Measurements from ENCODE around the gene SYCE1.
"Not testable (repeated sequence)": the region's sequence is repeated elsewhere in the genome, so short reads cannot be mapped to it uniquely, and the experiment has no call there.

The SYCE1 gene

DNA sequence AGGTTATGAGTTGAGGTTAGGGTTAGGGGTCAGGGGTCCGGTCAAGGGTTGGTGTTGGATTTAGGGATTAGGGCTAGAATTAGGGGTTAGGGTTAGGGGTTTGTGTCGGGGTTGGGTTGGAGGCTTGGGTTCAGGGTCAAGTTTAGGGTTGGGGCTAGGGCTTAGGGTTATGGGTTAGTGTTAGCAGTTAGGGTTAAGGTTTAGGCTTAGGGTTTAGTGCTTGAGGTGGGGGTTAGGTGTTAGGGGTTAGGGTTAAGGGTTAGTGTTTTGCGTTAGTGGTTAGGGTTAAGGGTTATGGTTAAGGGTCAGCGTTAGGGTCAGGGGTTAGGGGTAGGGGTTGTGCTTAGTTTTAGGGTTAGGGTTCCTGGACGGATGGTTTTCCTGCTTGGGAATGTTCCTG lies 1.7 kb upstream of the SYCE1 start:
- H3K27ac ChIP-seq, result no peak overlapping the region
- TF ChIP-seq, protein P1, sequence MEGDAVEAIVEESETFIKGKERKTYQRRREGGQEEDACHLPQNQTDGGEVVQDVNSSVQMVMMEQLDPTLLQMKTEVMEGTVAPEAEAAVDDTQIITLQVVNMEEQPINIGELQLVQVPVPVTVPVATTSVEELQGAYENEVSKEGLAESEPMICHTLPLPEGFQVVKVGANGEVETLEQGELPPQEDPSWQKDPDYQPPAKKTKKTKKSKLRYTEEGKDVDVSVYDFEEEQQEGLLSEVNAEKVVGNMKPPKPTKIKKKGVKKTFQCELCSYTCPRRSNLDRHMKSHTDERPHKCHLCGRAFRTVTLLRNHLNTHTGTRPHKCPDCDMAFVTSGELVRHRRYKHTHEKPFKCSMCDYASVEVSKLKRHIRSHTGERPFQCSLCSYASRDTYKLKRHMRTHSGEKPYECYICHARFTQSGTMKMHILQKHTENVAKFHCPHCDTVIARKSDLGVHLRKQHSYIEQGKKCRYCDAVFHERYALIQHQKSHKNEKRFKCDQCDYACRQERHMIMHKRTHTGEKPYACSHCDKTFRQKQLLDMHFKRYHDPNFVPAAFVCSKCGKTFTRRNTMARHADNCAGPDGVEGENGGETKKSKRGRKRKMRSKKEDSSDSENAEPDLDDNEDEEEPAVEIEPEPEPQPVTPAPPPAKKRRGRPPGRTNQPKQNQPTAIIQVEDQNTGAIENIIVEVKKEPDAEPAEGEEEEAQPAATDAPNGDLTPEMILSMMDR (conservative IDR thresholded peaks at IDR 0.05), result no peak

DNA sequence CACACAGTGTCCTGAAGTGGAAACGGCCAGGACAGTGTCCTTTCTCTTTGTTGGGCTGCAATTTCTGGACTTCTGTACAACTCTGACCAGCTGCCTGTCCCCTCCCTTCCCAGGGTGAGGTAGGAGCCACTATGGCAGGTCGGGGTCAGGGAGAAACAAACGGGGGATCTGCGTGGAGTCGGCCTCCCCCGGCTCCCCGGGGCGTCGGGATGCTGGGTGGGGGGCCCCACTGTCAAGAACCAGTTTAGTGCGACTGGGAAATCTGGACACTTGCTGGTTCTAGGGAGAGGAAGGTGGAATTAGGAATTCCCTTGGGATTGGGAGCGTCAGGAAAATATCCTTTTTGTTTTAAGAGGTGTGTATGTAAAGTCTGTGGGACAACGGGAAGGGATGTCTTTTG lies 567 bp downstream of the SYCE1 start:
- no peak overlapping the region for H3K27ac ChIP-seq
- TF ChIP-seq, protein P1 (conservative IDR thresholded peaks at IDR 0.05), result no peak

DNA sequence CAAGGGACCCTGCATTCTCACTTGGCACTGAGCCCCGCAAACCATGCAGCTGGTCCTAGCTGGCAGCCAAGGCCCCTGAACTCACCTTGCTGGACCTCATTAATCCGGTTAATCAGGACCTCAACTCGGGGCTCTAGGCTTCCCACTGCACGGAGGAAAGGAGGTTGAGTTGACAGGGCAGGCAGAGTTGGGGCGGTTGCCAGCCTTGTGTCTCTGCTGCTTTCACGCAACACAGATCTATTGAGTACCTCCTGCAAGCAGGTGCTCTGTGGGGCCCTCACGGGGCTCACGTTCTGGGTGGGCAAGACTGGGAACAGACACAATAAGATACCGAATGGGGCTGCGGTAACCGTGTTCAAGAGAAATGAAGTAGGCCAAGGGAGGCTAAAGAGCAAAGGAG lies 6.2 kb downstream of the SYCE1 start:
- TF ChIP-seq, protein P1 (conservative IDR thresholded peaks at IDR 0.05), result no peak
- no peak overlapping the region for H3K27ac ChIP-seq

DNA sequence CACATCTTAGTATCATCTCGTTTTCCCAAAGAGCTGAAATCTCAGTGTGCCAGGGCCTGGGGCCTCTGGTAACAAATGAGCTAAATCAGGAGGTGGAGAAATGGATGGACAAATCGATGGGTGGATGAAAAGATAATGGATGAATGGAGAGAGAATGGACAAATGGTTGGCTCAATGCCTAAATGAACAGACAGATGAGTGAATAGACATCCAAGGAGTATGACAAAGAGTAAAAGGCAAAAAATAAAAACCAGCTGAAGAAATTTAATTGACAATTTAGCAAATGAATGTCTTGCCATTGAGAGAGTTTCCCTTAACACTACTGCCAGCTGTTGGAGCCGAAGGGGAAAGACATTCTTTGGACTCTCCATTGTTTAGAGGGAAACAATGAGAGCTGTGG lies 8.0 kb downstream of the SYCE1 start:
- TF ChIP-seq, protein P1 (conservative IDR thresholded peaks at IDR 0.05), result no peak
- no peak overlapping the region for H3K27ac ChIP-seq

DNA sequence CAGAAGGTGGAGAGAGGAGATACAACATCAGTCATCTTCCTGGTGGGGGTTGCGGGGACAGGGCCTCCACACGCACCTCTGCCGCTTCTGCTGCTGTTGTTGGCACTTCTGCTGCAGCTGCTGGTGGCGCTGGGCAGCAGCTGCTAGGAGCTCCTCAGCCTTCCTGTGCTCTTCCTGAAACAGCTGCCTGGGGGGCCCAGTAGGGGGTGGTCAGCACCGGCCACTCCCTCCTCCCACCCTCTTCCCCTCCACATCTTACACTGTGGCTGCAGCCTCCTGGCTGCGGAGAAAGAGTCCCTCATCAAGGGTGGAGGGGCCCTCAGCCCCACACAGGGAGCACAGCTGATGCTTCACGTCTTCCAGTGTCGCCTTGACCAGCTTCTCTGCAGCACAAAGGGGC lies 9.9 kb downstream of the SYCE1 start:
- TF ChIP-seq, protein P1 (conservative IDR thresholded peaks at IDR 0.05), result no peak
- no peak overlapping the region for H3K27ac ChIP-seq

DNA sequence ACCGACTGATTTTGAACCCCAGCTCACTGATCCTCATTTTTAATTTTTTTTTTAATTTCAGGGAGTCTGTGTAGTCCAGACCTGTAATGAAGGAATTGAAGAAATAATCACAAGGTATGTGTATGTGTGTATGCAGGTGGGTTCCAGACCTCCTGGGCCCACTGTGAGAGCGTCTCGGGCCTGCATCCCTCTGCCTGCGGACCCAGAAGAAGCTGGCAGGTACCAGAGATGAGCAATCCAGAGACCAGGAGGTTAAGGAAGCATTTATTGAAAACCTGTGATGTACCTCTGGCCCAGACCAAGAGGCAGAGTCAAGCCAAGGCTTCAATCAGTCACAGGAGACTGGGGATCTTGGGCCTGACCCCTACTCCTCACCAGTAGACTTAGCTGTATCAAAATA lies 10.8 kb downstream of the SYCE1 start:
- TF ChIP-seq, protein P1 (conservative IDR thresholded peaks at IDR 0.05), result no peak
- H3K27ac ChIP-seq, result no peak overlapping the region

DNA sequence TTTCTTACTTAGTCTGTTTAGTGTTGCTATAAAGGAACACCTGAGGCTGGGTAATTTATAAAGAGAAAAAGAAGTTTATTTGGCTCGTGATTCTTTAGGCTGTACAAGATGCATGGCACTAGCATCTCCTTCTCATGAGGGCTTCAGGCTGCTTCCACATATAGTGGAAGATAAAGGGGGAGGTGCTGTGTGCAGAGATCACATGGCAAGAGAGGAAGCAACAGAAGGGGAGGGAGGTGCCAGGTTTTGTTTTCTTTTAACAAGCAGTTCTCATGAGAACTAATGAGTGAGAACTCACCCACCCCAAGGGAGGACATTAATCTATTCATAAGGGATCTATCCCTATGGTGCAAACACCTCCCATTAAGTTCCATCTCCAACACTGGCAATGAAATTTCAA lies 20.9 kb downstream of the SYCE1 start:
- TF ChIP-seq, protein P1 (conservative IDR thresholded peaks at IDR 0.05), result no peak
- H3K27ac ChIP-seq, result no peak overlapping the region

DNA sequence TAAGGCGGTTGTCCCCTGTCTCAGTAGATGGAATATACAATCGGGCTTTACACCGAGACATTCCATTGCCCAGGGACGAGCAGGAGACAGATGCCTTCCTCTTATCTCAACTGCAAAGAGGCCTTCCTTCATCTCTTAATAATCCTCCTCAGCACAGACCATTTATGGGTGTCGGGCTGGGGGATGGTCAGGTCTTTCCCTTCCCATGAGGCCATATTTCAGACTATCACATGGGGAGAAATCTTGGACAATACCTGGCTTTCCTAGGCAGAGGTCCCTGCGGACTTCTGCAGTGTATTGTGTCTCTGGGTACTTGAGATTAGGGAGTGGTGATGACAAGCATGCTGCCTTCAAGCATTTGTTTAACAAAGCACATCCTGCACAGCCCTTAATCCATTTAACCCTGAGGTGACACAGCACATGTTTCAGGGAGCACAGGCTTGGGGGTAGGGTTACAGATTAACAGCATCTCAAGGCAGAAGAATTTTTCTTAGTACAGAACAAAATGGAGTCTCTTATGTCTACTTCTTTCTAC lies 23.9 kb downstream of the SYCE1 start:
- not testable (repeated sequence) for H3K27ac ChIP-seq

All from VCaP (cell line).